Activated CD4-positive, alpha-beta T cell treated with anti-CD3 and anti-CD28 coated beads for 24 hours (primary cell): ENCODE measurements around the gene POC1A.
"Not testable (repeated sequence)": the region's sequence is repeated elsewhere in the genome, so short reads cannot be mapped to it uniquely, and the experiment has no call there.

Experiments used
- DNase-seq, 2 donors: peaks; one replicate each; pipeline ENCODE4 v3.0.0-alpha.2; 2020; ENCODE audit warnings: low read depth in 2 of 2

POC1A gene

GRCh38 chr3:52046902-52047239 is 107.4 kb downstream of the POC1A start:
- no peak for DNase-seq

GRCh38 chr3:52046186-52046901 is 107.9 kb downstream of the POC1A start:
- no peak for DNase-seq

GRCh38 chr3:52044869-52045619 is 109.2 kb downstream of the POC1A start:
- no peak for DNase-seq

DNA sequence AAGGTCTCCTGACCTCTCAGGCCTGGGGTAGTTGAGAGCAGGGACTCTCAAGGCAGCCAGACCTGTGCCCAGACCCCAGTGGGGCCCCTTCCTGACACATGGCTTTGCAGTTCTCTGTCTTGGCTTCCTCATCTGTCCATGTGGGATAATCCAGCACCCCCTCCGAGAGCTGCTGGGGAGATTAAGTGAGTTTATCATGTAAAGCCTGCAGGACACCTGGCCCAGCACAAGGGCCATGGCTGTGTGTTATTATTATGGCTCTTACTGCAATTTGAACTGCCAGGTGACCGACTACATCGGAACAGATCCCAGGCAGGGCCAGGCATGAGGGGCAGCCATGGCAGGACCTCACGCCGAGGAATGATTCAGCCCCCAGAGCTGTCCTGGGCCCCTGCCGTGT is 110.5 kb downstream of the POC1A start:
- no peak for DNase-seq

DNA sequence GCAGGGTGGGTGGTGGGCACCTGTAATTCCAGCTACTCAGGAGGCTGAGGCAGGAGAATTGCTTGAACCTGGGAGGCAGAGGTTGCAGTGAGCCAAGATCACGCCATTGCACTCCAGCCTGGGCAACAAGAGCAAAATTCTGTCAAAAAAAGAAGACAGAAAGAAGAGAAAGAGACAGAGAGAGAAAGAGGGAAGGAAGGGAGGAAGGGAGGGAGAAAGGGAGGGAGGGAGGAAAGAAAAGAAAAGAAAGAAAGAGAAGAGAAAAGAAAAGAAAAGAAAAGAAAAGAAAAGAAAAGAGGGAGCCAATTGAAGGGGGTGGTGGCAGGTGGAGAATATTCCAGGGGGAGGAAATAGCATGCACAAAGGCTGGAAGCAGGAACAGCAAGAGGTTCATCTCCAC is 111.2 kb downstream of the POC1A start:
- DNase-seq = not testable (repeated sequence)

DNA sequence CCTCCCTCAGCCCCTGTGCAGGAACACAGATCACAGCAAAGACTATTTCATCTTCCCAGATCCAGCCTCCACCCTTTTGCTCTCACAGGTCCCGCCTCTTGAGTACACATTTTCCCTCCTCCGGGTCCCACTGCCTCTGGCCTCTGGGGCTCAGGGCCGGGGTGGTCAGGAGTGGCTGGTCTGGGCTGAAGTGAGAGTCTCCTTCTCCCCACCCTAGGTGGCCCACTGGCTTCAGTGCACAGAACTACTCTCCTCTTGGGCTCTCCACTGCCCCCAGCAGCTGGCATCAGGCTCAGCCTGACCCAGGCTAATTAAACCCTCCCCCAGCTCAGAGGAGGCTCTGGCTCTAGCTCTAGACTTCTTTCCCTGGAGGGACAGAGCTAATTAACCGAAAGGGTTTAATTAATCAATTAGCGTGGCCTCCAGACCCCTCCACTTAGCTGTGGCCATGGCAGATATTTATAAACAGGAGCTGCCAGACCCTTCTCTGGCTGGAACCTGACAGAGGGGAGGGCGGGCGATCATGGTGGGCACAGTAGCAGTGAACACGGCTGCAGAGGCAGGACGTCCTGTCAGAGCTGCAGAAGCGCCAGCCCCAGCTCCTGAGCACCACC is 113.0 kb downstream of the POC1A start:
- no peak for DNase-seq

DNA sequence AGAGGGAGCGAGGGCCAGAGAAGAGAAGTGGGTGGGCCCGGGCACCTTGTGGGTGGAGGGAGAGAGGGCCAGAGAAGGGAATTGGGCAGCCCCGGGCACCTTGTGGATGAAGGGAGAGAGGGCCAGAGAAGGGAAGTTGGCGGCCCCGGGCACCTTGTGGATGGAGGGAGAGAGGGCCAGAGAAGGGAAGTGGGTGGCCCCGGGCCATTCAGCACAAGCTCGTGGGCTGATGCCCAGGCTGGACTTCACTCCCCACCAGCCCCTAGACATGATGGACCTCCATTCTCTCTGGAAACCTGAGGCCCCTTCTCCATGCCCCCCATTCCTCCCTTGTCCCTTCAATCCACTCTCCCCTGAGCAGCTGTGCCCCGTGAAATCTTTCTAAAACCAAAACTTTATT is 113.6 kb downstream of the POC1A start:
- DNase-seq = no peak

GRCh38 chr3:52039846-52040245 is 114.4 kb downstream of the POC1A start:
- DNase-seq = no peak

GRCh38 chr3:52039426-52039825 is 114.8 kb downstream of the POC1A start:
- no peak for DNase-seq

- no peak for DNase-seq
Measured at GRCh38 chr3:52038227-52038626, 116.0 kb downstream of the POC1A start.

GRCh38 chr3:52037291-52037690 is 116.9 kb downstream of the POC1A start:
- DNase-seq = no peak

GRCh38 chr3:52036829-52037228 is 117.4 kb downstream of the POC1A start:
- no peak for DNase-seq

GRCh38 chr3:52036222-52036694 is 118.0 kb downstream of the POC1A start:
- DNase-seq = no peak

DNA sequence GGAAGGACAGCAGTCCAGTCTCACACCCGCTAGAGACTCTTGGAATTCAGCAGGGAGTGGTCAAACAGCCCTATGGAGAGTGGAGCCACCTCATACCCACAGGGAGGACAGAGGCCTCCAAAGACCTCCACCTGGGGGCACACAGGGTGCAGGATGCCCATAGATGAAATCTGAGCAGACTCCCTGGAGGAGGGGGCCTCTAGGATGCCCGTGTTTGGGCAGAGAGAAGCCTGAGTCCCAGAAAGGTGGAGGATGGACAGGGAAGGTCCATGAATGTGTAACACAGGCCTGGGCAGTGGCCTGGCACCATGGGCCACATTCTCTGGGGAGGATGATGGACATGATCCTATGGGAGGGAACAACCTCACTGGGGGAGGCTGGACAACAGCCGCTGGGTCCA is 119.6 kb downstream of the POC1A start:
- no peak for DNase-seq

GRCh38 chr3:52034212-52034611 is 120.0 kb downstream of the POC1A start:
- DNase-seq = no peak

- not testable (repeated sequence) for DNase-seq
Measured at GRCh38 chr3:52033748-52034147, 120.5 kb downstream of the POC1A start.

DNA sequence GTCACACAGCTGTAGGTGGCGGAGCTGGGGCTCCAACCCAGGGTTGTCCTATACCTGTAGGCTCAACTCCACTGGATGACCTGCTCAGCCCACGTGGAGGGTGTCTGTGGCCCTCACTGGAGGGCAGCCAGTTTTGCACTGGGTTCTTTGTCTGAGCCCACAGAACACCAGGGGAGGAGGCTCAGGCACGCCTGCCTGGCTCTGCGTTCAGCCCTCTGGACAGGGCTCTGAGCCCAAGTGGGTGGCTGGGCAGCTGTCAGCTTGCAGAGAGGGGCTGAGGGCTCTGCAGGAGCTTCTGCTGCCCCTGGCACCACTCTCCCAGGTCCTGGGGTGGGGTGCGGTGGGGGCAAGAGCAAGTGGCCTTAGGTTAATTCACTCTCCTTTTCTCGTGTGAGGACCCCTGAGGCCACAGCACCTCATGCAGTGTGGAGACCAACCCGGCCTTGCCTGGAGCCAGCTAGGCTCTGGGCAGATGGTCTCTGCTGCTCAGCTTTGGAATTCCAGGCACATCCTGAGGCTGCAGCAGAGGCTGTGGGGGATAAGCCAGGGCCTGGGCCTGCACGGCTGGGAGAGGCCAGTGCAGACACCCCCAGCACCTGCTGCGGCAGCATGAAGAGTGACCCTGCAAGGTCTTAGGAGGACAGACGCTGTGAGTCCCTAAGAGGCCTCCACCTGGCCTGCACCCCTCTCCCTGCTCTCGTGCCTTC is 121.4 kb downstream of the POC1A start:
- no peak for DNase-seq

DNA sequence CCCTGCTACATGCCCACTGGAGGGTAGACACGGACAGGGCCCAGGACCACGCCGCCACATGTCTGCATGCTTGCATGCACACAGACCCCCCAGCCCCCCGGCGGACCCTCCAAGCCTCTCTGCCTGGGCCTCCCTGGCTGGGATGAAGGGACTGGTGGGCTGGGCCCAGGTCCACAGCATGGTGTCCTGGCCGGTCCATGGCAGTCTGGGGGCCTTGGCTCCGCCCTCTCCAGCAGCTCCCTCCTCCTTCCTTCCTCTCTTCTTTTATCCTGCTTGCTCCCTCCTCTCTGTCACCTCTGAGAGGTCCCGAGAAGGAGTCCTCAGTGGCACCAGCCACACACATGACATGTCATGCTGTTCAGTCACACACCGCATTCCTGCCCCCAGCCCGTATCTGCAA is 122.3 kb downstream of the POC1A start:
- DNase-seq = no peak

DNA sequence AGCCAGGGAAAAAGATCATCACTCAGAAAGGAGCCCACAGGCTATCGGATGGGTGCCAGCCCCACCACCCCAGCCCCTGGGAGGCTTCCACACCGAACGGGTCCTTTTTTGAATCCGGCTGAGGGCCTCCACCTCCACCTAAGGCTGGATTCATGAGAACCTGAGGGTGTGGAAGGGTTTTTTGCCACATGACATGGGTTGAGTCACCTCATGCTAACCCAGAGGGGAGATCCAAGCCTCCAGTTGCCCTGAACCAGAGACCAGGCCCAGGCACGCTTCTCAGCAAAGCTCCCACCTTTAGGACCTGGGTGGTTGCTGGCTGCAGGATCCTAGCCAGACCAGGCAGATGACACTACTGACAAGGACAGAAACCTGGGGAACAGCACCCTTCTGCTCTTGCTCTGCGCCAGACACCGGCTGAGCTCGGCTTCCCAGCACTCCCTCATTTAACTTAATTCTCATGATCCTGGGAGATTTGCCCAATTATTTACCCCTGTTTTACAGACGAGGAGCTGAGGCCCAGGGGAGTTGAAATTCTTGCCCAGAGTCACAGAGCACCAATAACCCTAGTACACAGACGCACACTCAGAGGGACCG is 123.4 kb downstream of the POC1A start:
- no peak for DNase-seq

- DNase-seq = no peak
Measured at GRCh38 chr3:52029535-52029934, 124.7 kb downstream of the POC1A start.

DNA sequence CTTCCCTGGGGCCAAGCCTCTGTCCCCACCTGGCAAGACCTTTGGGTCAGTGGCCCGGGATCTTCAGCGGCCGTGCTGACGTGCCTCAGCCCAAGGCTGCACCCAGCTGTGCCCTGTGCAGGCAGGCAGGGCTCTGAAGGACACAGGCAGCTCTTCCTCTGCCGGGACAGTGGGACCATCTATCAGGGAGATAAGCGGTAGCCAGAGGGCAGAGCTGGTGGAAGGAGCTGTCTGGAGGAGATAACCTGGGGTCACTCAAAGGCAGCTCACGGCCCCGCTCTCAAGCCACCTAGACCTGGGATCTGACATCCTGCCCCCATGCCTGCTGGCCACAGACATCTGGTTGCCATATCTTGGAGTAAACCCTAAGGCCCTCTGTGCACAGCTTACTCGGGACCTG is 125.2 kb downstream of the POC1A start:
- no peak for DNase-seq

DNA sequence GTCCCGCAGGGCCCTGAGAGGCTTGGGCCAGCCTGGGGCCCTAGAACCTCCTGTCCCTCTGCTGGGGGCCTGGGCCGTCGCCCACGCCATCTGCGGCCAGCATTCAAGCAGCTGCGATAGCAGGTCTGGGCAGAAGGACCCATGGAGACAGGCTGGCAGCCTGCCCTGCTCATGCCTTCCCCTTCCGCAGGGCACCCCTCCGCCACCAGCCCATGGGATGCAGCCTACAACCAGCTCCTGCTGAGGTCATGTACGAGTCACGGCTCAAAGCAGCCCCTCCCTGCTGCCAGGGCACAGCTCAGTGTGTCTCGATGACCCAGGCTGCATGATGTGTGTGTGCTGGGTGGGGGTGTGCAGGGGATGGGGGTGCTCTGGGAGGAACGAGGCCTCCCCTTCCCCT is 125.7 kb downstream of the POC1A start:
- DNase-seq = no peak
